Measurements from ENCODE around the gene FAM209B.
"Not testable (repeated sequence)": the region's sequence is repeated elsewhere in the genome, so short reads cannot be mapped to it uniquely, and the experiment has no call there.

Gene FAM209B, protein sequence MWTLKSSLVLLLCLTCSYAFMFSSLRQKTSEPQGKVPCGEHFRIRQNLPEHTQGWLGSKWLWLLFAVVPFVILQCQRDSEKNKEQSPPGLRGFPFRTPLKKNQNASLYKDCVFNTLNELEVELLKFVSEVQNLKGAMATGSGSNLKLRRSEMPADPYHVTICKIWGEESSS

DNA sequence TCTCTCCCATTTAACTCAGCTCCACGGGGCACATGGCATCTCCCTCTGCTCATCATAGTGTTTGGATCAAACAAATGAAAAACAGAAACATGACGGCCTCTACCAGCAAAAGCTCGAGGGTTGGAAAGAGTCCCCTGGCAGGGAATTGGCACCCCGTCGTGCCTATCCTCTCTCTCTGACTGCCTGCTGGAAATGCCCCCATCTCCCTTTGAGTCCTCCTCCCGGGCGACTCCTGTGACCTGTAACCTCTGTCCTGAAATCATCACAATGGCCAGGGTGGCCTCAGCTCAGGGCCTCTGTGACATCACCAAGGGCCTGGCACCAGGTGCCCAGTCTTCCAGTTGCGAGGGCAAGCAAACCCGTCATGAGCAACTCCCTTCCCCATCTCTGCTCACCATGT is at the start of gene FAM209B:
Gene FAM209B (plus strand): TSS at position 301 of the 400 bp plus-strand sequence. CDS start 96 bp downstream, at position 397.
- H3K27ac ChIP-seq (ENCODE audit: low read depth, low read length); H3K36me3 ChIP-seq (ENCODE audit: insufficient read depth, low read length); H3K4me3 ChIP-seq (ENCODE audit: low read depth in 1 of 2, low read length in 2 of 2); H3K27me3 ChIP-seq (ENCODE audit: control insufficient read depth in 1 of 2, insufficient read depth in 2 of 2, low read length in 2 of 2); H3K9me3 ChIP-seq (ENCODE audit: low read length); H3K4me1 ChIP-seq (ENCODE audit: insufficient read depth, low read length); H3K9ac ChIP-seq (ENCODE audit: low read length): not testable (repeated sequence)

DNA sequence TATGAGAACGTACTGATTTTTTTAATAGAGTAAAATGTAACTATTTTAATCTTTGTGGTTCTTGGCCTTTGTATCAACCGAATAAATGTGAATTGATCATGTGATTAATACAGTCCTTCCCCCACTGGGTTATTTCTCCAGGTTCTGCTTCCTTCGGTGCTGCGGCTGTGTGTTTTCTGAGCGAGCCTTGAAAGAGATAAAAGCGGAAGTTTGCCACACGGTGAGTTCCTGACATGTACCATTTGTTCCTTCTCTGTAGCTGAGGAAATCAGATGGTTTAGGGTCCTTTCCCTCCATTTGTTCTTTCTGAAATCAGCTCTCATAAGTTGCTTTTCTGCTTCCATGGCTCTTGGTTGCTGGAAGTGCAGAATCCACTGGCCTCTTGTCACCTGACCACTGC is 49.1 kb upstream of the FAM209B start:
- Histone ChIP-seq H3K27ac (ENCODE audit: low read depth, low read length) (no peak overlapping the region), H3K4me1 (ENCODE audit: insufficient read depth, low read length) (no peaks in the 10 kb centered on the region), H3K27me3 (ENCODE audit: control insufficient read depth in 1 of 2, insufficient read depth in 2 of 2, low read length in 2 of 2) (no peaks in the 10 kb centered on the region), H3K9me3 (ENCODE audit: low read length) (no peaks in the 10 kb centered on the region), H3K4me3 (ENCODE audit: low read depth in 1 of 2, low read length in 2 of 2) (no peak overlapping the region), H3K9ac (ENCODE audit: low read length) (no peak overlapping the region), H3K36me3 (ENCODE audit: insufficient read depth, low read length) (peaks cover 56% of the 10 kb centered on the region)

DNA sequence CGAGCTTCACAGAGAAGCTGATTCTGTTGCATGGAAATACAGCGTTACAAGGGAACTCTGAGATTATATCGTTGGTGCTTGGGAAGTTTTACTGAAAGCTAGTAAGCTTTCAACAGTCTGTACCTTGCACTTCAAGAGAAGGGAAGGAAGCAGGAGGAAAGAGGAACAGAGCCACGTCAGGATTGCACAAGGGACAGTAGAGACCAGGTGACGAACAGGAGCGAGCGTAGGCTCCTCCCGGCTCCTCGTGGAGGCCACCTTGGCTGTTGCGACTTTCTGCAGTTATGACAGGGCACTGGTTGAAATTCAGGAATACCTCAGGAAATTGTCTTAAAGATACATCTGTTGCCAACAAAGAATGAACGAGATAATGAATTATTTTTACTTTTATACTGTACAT is 45.8 kb upstream of the FAM209B start:
- H3K36me3 ChIP-seq (ENCODE audit: insufficient read depth, low read length), result peaks cover 35% of the 10 kb centered on the region
- no peak overlapping the region for H3K4me3 ChIP-seq (ENCODE audit: low read depth in 1 of 2, low read length in 2 of 2)
- H3K27me3 ChIP-seq (ENCODE audit: control insufficient read depth in 1 of 2, insufficient read depth in 2 of 2, low read length in 2 of 2), result no peaks in the 10 kb centered on the region
- H3K9me3 ChIP-seq (ENCODE audit: low read length), result no peaks in the 10 kb centered on the region
- no peak overlapping the region for H3K27ac ChIP-seq (ENCODE audit: low read depth, low read length)
- no peak overlapping the region for H3K9ac ChIP-seq (ENCODE audit: low read length)
- H3K4me1 ChIP-seq (ENCODE audit: insufficient read depth, low read length), result no peaks in the 10 kb centered on the region

DNA sequence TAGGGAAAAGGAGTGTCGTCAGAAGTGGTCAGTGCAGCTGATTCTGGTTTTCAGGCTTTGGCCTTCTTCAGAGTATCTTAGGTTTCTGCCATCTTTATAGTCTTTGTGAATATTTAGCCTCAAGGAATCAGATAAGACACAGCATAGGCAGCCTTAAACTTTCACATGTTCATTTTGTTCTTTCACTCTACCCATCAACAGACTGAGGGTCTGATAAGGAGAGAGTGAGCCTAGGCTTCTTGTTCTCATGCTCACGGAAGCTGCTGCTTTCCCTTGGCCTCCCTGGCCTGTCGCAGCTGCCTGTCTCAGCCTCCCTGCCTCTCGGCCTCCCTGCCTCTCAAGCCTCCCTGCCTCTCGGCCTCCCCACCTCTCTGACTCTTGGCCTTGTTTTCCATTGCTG is 44.5 kb upstream of the FAM209B start:
- Histone ChIP-seq H3K9ac (ENCODE audit: low read length) (no peak overlapping the region), H3K36me3 (ENCODE audit: insufficient read depth, low read length) (peaks cover 35% of the 10 kb centered on the region), H3K9me3 (ENCODE audit: low read length) (no peaks in the 10 kb centered on the region), H3K4me1 (ENCODE audit: insufficient read depth, low read length) (no peaks in the 10 kb centered on the region), H3K27ac (ENCODE audit: low read depth, low read length) (no peak overlapping the region), H3K4me3 (ENCODE audit: low read depth in 1 of 2, low read length in 2 of 2) (no peak overlapping the region), H3K27me3 (ENCODE audit: control insufficient read depth in 1 of 2, insufficient read depth in 2 of 2, low read length in 2 of 2) (no peaks in the 10 kb centered on the region)

DNA sequence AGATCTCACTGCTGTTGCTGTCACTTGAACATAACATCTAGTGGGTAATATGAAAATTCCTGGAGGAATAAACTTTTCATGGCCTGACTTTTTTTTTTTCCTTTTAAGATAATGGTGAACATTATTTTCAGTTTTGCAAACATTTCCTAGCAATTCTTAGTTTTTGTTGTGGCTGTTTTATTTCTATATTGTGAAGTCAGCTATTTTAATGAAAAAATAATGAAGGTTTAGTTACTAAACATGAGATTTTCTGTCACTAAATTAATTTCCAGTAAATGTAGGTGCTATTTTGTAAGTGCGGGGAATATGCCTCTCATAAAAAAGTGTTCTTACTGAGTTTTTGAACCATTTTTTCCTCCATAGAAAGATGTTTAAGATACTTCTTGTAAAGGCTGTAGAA is 31.9 kb upstream of the FAM209B start:
- H3K9me3 ChIP-seq (ENCODE audit: low read length), result no peaks in the 10 kb centered on the region
- no peaks in the 10 kb centered on the region for H3K27me3 ChIP-seq (ENCODE audit: control insufficient read depth in 1 of 2, insufficient read depth in 2 of 2, low read length in 2 of 2)
- H3K27ac ChIP-seq (ENCODE audit: low read depth, low read length), result no peak overlapping the region
- peaks cover 16% of the 10 kb centered on the region for H3K36me3 ChIP-seq (ENCODE audit: insufficient read depth, low read length)
- H3K4me3 ChIP-seq (ENCODE audit: low read depth in 1 of 2, low read length in 2 of 2), result no peak overlapping the region
- H3K9ac ChIP-seq (ENCODE audit: low read length), result no peak overlapping the region
- no peaks in the 10 kb centered on the region for H3K4me1 ChIP-seq (ENCODE audit: insufficient read depth, low read length)

DNA sequence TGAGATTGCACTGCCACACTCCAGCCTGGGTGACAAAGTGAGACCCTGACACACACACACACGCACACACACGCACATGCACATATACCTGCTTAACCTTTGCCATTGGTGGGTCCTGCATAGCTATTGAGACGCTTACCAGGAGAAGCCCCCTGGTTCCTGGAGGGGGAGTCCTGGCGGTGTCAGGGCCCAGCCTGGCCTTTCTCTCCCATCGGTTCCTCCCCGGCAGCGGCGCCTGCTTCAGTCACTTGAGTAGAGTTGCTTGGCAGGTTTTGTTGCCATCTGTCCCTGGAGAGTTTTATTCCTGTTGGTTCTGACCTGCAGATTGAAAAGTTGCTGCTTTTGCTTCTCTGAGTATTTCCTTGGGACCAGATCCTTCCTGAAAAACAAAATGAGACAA is 29.1 kb upstream of the FAM209B start:
- no peaks in the 10 kb centered on the region for H3K4me1 ChIP-seq (ENCODE audit: insufficient read depth, low read length)
- no peaks in the 10 kb centered on the region for H3K27me3 ChIP-seq (ENCODE audit: control insufficient read depth in 1 of 2, insufficient read depth in 2 of 2, low read length in 2 of 2)
- H3K36me3 ChIP-seq (ENCODE audit: insufficient read depth, low read length), result peaks cover 9% of the 10 kb centered on the region
- no peaks in the 10 kb centered on the region for H3K9me3 ChIP-seq (ENCODE audit: low read length)
- H3K27ac ChIP-seq (ENCODE audit: low read depth, low read length), result no peak overlapping the region
- no peak overlapping the region for H3K9ac ChIP-seq (ENCODE audit: low read length)
- H3K4me3 ChIP-seq (ENCODE audit: low read depth in 1 of 2, low read length in 2 of 2), result no peak overlapping the region

DNA sequence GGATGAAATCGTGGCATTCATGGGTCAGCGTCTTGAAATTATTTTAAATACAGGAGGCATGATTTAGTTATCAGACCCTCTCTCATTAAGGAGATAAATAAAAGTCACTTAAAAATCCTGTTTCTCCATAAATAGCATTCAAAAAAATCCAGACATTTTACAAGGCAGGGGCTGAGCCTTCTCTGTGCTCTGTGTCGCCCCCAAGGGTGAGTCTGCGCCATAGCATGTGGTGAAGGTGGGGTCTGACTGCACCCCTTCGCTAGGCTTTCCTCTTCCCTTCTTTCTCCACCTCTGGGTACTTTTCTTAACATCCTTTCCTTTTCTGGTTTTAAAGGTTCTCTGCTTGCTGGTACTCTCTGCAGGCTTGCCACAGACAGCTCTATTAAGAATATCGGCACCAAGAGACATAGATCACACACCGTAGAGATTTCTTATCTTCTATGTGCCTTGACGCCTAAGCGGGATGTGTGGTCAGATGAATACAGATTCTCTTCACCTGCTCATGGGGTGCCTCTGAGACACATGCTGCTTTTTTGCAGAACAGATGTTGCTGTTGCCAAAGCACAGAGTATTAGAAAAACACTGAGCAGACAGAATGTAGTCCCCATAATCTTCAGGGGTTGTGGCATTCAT is 28.6 kb upstream of the FAM209B start:
- Histone ChIP-seq H3K4me3 (ENCODE audit: low read depth in 1 of 2, low read length in 2 of 2) (no peak overlapping the region), H3K9me3 (ENCODE audit: low read length) (no peaks in the 10 kb centered on the region)

DNA sequence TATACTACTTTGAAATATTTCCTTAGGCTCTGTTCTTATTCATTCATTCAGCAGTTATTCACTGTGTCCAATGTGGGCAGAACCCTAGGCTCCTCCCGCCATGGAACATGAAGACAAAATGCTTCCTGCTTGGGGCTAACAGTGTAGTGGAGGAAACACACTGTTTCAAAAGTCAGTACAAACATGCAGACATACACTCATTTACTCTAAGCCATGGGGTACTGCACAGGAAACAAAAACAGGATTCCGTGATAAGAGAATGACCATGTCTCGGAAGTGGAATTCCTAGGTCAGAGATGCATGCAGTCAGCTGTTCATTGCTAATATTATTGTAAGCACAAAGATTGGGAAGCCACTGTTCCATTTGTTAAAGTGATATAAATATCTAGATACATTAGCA is 26.9 kb upstream of the FAM209B start:
- H3K27ac ChIP-seq (ENCODE audit: low read depth, low read length), result no peak overlapping the region
- H3K27me3 ChIP-seq (ENCODE audit: control insufficient read depth in 1 of 2, insufficient read depth in 2 of 2, low read length in 2 of 2), result no peaks in the 10 kb centered on the region
- no peaks in the 10 kb centered on the region for H3K4me1 ChIP-seq (ENCODE audit: insufficient read depth, low read length)
- H3K9me3 ChIP-seq (ENCODE audit: low read length), result no peaks in the 10 kb centered on the region
- no peak overlapping the region for H3K9ac ChIP-seq (ENCODE audit: low read length)
- peaks cover 9% of the 10 kb centered on the region for H3K36me3 ChIP-seq (ENCODE audit: insufficient read depth, low read length)
- no peak overlapping the region for H3K4me3 ChIP-seq (ENCODE audit: low read depth in 1 of 2, low read length in 2 of 2)

More for the DNA sequence above, 28.6 kb upstream of the FAM209B start:
- peaks cover 9% of the 10 kb centered on the region for H3K36me3 ChIP-seq (ENCODE audit: insufficient read depth, low read length)
- H3K4me1 ChIP-seq (ENCODE audit: insufficient read depth, low read length), result no peaks in the 10 kb centered on the region
- no peak overlapping the region for H3K9ac ChIP-seq (ENCODE audit: low read length)
- H3K27me3 ChIP-seq (ENCODE audit: control insufficient read depth in 1 of 2, insufficient read depth in 2 of 2, low read length in 2 of 2), result no peaks in the 10 kb centered on the region
- no peak overlapping the region for H3K27ac ChIP-seq (ENCODE audit: low read depth, low read length)

DNA sequence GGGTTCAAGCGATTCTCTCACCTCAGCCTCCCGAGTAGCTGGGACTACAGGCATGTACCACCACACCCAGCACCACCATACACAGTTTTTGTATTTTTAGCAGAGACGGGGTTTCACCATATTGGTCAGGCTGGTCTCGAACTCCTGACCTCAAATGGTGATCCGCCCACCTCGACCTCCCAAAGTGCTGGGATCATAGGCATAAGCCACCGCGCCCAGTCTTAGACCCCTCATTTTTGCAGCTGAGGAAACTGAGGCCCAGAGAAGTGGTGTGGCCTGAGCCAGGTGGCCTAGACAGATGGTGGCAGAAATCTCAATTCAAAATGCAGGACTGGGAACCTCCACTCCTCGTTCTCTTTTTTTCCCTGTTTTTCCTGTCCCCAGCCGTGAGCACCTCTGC is 21.1 kb upstream of the FAM209B start:
- H3K4me3 ChIP-seq (ENCODE audit: low read depth in 1 of 2, low read length in 2 of 2), result no peak overlapping the region
- no peak overlapping the region for H3K9ac ChIP-seq (ENCODE audit: low read length)
- no peaks in the 10 kb centered on the region for H3K27me3 ChIP-seq (ENCODE audit: control insufficient read depth in 1 of 2, insufficient read depth in 2 of 2, low read length in 2 of 2)
- no peak overlapping the region for H3K27ac ChIP-seq (ENCODE audit: low read depth, low read length)
- H3K4me1 ChIP-seq (ENCODE audit: insufficient read depth, low read length), result peaks cover 37% of the 10 kb centered on the region
- peaks cover 7% of the 10 kb centered on the region for H3K36me3 ChIP-seq (ENCODE audit: insufficient read depth, low read length)
- no peaks in the 10 kb centered on the region for H3K9me3 ChIP-seq (ENCODE audit: low read length)

DNA sequence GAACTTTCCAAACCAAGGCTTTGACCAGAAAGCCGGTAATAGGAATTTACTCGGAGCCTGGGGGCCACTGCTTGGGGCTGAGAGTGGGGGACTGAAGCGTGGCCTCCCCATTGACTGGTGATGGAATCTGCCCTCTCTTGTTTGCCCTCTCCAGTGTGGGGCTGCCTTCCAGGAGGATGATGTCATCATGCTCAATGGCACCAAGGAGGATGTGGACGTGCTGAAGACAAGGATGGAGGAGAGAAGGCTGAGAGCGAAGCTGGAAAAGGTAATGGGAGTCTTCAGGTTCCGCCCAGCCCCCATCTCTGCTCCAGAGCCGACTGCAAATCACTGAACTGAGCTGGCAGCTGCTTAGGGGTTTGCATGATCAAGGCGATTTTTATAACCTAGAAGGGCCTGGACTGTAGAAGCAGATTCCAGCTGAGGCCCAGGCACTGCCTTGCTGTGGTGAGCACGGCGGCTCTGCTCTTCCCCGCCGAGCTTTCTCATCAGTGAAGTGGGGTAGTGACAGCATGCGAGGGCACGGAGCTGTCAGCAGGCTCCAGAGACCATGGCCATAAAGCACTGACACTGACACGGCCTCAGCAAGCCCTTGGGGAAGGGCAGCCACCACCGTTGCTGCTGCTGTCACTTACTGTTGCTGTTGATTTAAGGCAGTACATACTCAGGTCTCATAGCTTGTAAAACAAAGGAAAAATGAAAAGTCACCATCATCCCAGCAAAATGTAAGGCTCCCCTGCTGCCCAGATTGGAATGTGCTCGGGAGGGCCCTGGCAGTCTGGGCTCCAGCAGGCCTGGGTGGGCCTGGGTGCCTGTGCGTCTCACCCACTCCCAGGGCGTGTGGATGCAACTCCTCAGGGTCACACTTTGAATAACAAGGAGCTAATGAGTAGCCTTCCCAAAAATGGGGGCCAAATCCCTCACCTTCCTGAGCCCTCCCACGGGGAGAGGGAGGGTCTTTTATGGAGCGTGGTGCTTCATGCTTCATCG is 19.6 kb upstream of the FAM209B start:
- peak overlapping the region; percentile 59 for H3K27ac ChIP-seq (ENCODE audit: low read depth, low read length)
- no peaks in the 10 kb centered on the region for H3K9me3 ChIP-seq (ENCODE audit: low read length)
- no peak overlapping the region for H3K9ac ChIP-seq (ENCODE audit: low read length)
- H3K27me3 ChIP-seq (ENCODE audit: control insufficient read depth in 1 of 2, insufficient read depth in 2 of 2, low read length in 2 of 2), result no peaks in the 10 kb centered on the region
- H3K4me1 ChIP-seq (ENCODE audit: insufficient read depth, low read length), result peaks cover 45% of the 10 kb centered on the region
- H3K36me3 ChIP-seq (ENCODE audit: insufficient read depth, low read length), result peaks cover 19% of the 10 kb centered on the region
- H3K4me3 ChIP-seq (ENCODE audit: low read depth in 1 of 2, low read length in 2 of 2), result no peak overlapping the region

DNA sequence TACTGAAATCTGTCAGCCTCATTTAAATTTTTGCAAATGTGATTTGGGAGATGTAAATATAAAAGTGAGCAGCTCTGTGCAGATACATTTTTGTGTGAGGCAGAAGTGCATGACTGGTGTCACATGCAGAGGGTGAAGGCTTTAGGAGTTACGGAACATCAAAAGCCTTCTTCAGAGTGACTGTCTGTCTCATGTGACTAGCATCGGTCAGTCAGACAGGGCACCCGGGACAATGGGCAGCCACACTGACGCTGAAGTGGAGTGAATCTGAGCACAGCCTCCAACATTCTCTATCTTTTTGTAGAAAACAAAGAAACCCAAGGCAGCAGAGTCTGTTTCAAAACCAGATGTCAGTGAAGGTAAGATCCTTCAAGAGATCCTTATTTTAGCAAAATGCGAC is 16.4 kb upstream of the FAM209B start:
- H3K27me3 ChIP-seq (ENCODE audit: control insufficient read depth in 1 of 2, insufficient read depth in 2 of 2, low read length in 2 of 2), result no peaks in the 10 kb centered on the region
- peaks cover 40% of the 10 kb centered on the region for H3K36me3 ChIP-seq (ENCODE audit: insufficient read depth, low read length)
- no peaks in the 10 kb centered on the region for H3K9me3 ChIP-seq (ENCODE audit: low read length)
- H3K4me1 ChIP-seq (ENCODE audit: insufficient read depth, low read length), result peaks cover 45% of the 10 kb centered on the region
- no peak overlapping the region for H3K4me3 ChIP-seq (ENCODE audit: low read depth in 1 of 2, low read length in 2 of 2)
- H3K9ac ChIP-seq (ENCODE audit: low read length), result no peak overlapping the region
- H3K27ac ChIP-seq (ENCODE audit: low read depth, low read length), result peak overlapping the region; percentile 62
